ENCODE results near the gene TTN.

TTN gene

DNA sequence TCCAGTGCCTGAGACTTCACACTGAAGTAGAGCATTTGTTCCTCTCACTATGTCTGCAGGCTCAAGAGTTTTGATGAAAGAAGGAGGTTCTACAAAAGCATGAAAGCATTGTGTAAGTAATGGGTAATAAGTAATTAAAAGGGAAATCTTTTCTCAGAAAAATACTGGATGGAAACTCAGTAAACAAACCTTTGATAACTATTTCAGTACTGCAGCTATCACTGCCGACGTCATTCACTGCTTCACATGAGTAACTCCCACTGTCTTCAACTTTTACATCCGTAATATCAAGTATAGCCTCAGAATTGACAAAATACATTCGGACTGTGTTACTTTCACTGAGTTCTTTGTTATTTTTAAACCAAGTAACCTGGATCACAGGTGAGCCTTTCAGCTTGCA is 72.7 kb downstream of the TTN start:
- DNase-seq (ENCODE audit: low read depth in 2 of 2) = no peak

DNA sequence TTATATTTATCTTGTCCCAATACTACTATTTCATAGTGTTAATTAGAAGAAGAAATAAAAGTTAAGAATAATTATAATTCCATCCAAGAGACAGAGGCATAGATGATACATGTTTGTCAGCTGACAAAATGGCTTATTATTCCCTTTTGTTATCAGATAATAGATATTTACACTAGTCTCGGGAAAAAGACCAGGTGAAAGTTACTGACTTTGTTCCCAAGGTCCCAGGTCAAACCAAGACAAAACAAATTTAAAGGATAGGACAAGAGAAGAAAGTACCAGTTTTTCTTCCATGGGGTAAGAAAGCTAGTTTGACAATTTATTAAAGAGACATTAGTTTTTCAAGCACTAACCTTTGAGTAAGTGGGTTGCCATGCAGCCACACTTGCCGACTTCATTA is 73.2 kb downstream of the TTN start:
- DNase-seq (ENCODE audit: low read depth in 2 of 2) = no peak

DNA sequence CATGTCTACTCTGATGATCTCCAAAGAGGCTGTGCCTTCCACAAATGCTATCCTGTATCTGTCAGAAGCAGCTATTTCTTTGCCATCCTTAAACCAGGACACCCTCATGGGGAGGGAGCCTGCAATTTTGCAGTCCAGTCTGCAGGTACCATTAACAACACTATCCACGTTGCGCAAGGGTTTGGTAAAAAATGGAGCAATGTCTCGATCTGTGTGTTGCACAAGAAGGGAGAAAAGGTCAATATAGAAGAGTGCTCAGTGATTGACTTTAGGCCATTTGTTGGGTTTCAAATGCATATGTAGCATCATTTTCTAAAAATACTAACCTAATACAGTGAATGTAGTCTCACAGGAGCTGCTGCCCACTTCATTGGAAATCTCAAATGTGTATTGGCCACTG is 74.3 kb downstream of the TTN start:
- no peak for DNase-seq (ENCODE audit: low read depth in 2 of 2)

DNA sequence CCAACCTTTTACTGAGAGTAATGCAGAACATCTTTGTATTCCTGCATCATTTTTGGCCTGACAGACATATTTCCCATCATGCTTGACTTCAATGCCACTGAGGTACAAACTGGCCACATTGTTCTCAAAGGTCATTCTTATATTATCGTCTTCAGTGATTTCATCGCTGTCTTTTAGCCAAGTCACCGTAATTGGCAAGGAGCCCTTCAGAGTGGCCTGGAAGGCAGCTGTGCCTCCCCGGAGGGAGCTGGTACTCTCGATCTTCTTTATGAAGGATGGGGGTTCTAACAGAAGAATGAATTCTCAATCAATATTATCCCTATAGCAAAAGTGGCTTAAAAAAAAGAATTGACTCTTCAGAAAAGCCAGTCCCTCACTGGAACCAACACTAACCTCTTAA is 75.9 kb downstream of the TTN start:
- no peak for DNase-seq (ENCODE audit: low read depth in 2 of 2)

DNA sequence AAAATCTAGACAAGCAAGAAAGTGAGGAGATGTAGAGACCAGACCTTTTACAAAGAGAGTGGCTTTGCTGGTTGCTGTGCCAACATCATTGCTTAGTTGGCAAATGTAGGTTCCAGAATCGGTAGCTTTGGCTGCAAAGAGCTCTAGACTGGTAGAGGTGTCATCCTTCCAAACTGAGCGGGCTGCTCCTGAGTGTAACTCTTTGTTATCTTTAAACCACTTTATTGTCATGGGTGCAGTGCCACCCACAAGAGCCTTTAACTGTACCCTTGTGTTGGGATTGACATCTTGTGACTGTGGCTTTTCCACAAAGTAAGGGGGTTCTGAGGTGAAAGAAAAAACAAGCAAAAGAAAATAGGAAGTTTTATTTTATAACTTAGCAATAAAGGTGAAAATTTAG is 77.2 kb downstream of the TTN start:
- no peak for DNase-seq (ENCODE audit: low read depth in 2 of 2)

DNA sequence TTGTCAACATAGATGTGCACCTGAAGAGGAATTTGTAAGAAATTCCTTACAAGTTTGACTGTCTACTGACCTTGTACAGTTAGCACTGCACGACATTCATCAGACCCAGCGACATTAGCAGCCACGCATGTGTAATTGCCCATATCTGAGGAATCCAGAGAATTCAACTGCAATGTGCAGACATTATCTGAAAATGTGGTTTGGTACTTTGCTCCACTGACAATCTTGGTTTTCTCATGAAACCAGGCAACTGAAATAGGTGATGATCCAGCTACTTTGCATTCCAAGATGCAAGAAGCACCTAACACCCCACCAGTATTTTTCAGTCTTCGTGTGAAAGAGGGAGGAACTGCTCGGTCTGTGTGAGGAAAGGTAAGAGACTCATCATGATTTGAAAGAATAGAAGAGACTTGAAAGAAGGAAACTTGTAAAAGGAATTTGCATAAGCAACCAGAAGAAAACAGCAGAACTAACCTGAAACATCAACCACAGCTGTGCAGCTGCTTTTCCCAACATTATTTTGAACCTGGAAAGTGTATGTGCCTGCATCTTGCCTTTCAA is 83.4 kb downstream of the TTN start:
- DNase-seq (ENCODE audit: low read depth in 2 of 2) = no peak

DNA sequence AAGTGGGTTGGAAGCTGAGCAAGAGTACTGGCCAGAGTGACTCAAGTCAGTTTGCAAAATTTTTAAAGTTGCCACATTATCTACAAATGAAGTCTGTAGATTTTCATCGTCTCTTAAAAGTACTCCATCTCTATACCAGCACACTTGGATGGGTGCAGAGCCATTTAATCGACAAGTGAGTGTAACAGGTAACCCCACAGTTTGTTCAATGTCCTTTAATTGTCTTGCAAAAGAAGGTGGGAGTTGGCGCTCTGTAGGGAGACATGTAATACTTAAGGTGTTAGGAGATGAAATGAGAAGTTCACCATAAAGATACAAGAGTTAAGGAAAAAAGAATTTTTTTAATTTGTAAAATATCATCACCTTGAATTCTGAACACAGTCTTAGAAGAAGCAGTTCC is 84.9 kb downstream of the TTN start:
- no peak for DNase-seq (ENCODE audit: low read depth in 2 of 2)

GRCh38 chr2:178718988-178719387 is 88.2 kb downstream of the TTN start:
- no peak for DNase-seq (ENCODE audit: low read depth in 2 of 2)

GRCh38 chr2:178718283-178718682 is 88.9 kb downstream of the TTN start:
- DNase-seq (ENCODE audit: low read depth in 2 of 2) = no peak

- DNase-seq (ENCODE audit: low read depth in 2 of 2) = no peak
Observed at GRCh38 chr2:178716394-178716793, 90.8 kb downstream of the TTN start.

- no peak for DNase-seq (ENCODE audit: low read depth in 2 of 2)
Observed at GRCh38 chr2:178715366-178715765, 91.9 kb downstream of the TTN start.

DNA sequence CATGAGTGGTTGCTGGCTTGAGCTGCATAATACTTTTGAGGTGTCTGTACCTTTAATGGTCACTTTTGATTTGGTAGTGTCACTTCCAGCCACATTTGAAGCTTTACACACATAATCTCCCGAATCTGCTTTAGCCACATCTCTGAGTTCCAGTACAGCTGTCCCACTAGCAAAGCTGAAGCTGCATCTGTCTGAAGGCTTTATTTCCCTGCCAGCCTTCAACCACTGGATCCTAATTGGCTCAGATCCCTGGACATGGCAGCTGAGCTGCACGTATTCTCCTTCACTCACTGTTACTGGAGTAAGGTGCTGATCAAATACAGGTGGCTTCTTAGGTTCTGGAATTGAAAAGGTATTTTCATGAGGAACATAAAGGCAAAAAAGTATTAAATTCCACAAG is 99.7 kb downstream of the TTN start:
- no peak for DNase-seq (ENCODE audit: low read depth in 2 of 2)

- DNase-seq (ENCODE audit: low read depth in 2 of 2) = no peak
Observed at GRCh38 chr2:178704876-178705275, 102.3 kb downstream of the TTN start.

DNA sequence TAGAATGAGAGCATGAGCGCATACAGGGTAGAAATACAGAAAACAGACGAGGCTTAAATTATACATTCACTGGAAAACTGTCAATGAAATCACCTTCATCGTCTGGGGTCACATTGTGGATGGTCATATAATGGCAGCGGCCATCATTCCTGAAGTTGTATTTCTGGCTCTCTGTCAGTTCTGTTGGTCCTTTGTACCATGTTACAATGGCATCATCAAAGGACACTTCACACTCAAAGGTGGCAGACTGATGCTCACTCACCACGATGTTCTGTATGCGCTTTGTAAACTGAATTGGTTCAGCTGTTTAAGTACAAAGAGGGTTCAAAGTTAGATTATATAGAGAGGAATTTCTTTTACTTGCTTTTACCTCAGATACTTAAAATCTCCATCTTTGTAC is 104.9 kb downstream of the TTN start:
- no peak for DNase-seq (ENCODE audit: low read depth in 2 of 2)

DNA sequence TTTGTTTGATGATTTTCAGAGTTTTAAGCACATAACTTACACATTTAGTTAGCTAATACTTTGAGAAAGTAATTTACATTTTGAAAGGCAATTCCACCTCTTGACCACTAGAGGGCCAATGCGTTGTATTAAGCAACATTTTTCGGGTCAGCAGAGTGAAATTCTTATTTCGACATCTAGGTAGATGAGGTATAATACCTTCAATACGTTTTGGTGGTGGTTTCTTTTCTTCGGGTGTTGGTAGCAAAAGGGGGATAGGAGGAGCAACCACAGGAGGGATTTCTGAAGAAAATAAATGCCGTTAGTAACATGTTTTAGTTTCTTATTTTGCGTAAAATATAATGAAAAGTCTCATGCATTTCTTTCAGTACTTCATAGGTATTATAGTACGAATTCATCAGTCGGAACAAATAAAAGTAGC is 106.3 kb downstream of the TTN start:
- DNase-seq (ENCODE audit: low read depth in 2 of 2) = no peak

GRCh38 chr2:178700136-178700535 is 107.1 kb downstream of the TTN start:
- DNase-seq (ENCODE audit: low read depth in 2 of 2) = no peak

GRCh38 chr2:178692845-178693244 is 114.4 kb downstream of the TTN start:
- DNase-seq (ENCODE audit: low read depth in 2 of 2) = no peak

- DNase-seq (ENCODE audit: low read depth in 2 of 2) = no peak
Observed at GRCh38 chr2:178689808-178690207, 117.4 kb downstream of the TTN start.

DNA sequence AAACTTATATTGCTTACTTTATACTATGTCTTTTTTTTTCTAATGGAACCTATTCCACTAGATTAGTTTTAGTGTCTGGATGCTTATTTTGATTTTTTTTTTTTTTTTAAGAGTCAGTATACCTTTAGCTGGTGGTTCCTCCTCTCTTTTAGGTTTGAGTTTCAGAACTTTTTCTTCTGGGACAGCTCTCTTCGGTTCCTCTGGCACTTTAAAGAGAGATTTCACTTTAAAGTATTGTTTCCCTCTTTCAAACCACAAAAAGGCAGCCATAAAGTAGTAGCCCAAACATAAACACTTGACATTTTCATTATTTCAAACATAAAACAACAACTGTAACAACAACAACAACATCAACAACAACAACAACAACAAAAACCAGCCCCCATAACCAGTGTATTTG is 123.3 kb downstream of the TTN start:
- DNase-seq (ENCODE audit: low read depth in 2 of 2) = no peak

DNA sequence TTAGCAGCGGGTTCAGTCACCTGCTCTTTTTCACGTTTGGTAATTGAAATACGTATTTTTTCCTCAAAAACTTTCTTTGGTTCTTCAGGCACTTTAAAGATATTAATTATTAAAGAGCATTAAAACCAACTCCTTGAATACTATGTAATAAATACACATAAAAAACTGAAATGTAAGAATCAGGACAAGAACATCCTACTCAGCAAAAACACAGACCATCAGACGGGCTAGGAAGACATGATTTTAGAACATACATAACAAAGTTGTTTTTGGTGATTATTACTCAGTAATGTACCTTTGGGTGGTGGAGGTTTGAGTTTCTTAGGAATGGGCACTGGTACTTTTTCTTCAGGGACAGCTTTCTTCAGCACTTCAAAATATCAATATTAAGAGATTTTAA is 126.1 kb downstream of the TTN start:
- no peak for DNase-seq (ENCODE audit: low read depth in 2 of 2)

- DNase-seq (ENCODE audit: low read depth in 2 of 2) = no peak
Observed at GRCh38 chr2:178679891-178680290, 127.3 kb downstream of the TTN start.

- no peak for DNase-seq (ENCODE audit: low read depth in 2 of 2)
Observed at GRCh38 chr2:178677599-178677998, 129.6 kb downstream of the TTN start.

- no peak for DNase-seq (ENCODE audit: low read depth in 2 of 2)
Observed at GRCh38 chr2:178676046-178676445, 131.2 kb downstream of the TTN start.

DNA sequence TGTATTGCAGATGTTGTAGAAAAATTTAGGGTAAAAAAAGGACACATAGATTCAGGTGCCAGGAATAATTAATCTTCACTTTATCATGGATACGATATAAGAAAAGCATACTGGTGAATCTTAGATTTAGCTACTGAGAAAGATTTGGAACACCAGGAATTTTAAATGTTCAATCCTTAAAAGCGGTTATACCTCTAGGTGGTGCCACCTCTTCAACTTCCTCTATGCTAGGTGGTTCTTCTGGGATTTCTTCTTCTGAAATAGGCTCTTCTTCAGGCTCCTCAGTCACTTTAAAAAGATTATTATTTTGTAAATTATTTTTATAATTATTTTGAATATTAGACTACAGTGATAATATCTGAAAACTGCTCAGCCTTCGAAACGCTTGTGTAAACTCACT is 133.1 kb downstream of the TTN start:
- no peak for DNase-seq (ENCODE audit: low read depth in 2 of 2)

DNA sequence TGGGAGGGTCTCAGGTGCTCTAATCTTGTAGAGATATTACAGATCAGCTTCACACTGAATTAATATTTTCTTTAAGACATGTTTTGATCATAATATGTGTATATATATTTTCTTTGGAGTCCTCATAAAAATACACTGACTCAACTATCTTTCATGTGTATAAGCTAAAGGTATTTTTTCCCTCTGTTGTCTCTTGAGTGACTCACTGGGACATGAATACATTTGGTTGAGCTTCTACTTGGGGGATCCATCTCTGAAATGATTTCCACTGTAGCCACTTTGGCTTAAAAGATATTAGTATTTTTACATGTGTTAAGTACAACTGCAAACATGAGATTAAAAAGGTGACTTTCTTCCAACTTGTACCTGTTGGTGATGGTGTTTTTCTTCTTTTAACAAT is 140.8 kb downstream of the TTN start:
- no peak for DNase-seq (ENCODE audit: low read depth in 2 of 2)
